H1 (cell line): Measurements from ENCODE around the gene WTIP. TPM values are rescaled to one million over a fixed set of nuclear protein-coding genes. Genes with fewer than 3 reads are reported as not detected.

Experiments used
- CTCF ChIA-PET: fragments of 300-600 bp; sonication (Branson Sonifier 250); formaldehyde crosslinking; loops from one replicate; lab custom pipeline; 2021; ENCODE audit not compliant: partially characterized antibody; lab: Charles Lee
- POLR2A ChIA-PET: fragments of 300-600 bp; sonication (Branson Sonifier 250); formaldehyde crosslinking; loops from one replicate; lab custom pipeline; 2021; ENCODE audit warnings: inconsistent platforms; ENCODE audit not compliant: partially characterized antibody; lab: Charles Lee
- DNase-seq, 2 experiments: peaks; one replicate each; pipeline versions ENCODE4 v3.0.0 to v3.0.0-alpha.2; 2010 to 2022; ENCODE audit warnings: low spot score in 2 of 2, low read depth in 1 of 2, mixed read lengths in 1 of 2
- FAIRE-seq: peaks from 2 replicates; lab custom pipeline; 2011; peaks lifted over from hg19 to GRCh38; lab: Jason Lieb, UNC
- H2AFZ ChIP-seq: 2 replicates; pipeline ENCODE4 v1.8.1; 2012; ENCODE audit warnings: low read length, inconsistent platforms
- H2AK5ac ChIP-seq: 2 replicates; pipeline ENCODE4 v1.6.1; 2013; ENCODE audit warnings: low read depth, low read length
- H2BK120ac ChIP-seq: replicated peaks from 2 replicates; pipeline ENCODE3; 2013; ENCODE audit warnings: low read depth, low read length, inconsistent platforms
- H2BK12ac ChIP-seq: 2 replicates; pipeline ENCODE4 v1.6.1; 2013; ENCODE audit warnings: low read depth, low read length
- H2BK15ac ChIP-seq: 2 replicates; pipeline ENCODE4 v1.6.1; 2013; ENCODE audit warnings: low read length
- H2BK20ac ChIP-seq: 2 replicates; pipeline ENCODE4 v1.6.1; 2013; ENCODE audit warnings: low read length
- H2BK5ac ChIP-seq: 2 replicates; pipeline ENCODE4 v1.6.1; 2013; ENCODE audit warnings: low read depth, low read length
- H3K14ac ChIP-seq: 2 replicates; pipeline ENCODE4 v1.6.1; 2013; ENCODE audit warnings: inconsistent platforms; ENCODE audit not compliant: insufficient read length
- H3K18ac ChIP-seq: 2 replicates; pipeline ENCODE4 v1.6.1; 2013; ENCODE audit warnings: low read length; ENCODE audit errors: extremely low read depth
- H3K23ac ChIP-seq: 2 replicates; pipeline ENCODE4 v1.6.1; 2013; ENCODE audit warnings: inconsistent platforms; ENCODE audit not compliant: insufficient read length
- H3K23me2 ChIP-seq: 2 replicates; pipeline ENCODE4 v1.6.1; 2013; ENCODE audit warnings: low read depth, low read length
- H3K27ac ChIP-seq: 2 replicates; pipeline ENCODE4 v1.6.1; 2011; ENCODE audit warnings: low read depth, low read length, inconsistent platforms
- H3K27me3 ChIP-seq, 4 experiments: replicated peaks in 1 of 4; 1 replicate in 1 of 4; 2 replicates in 3 of 4; pipeline versions ENCODE4 v1.6.1 to v1.8.1; 2011 to 2013; ENCODE audit warnings: low read length in 3 of 4, mild to moderate bottlenecking in 3 of 4, inconsistent platforms in 2 of 4, mixed read lengths in 2 of 4, moderate library complexity in 1 of 4; ENCODE audit not compliant: control insufficient read depth in 3 of 4, insufficient read depth in 3 of 4; ENCODE audit errors: extremely low read depth in 1 of 4
- H3K36me3 ChIP-seq, 4 experiments: 2 replicates each; pipeline versions ENCODE4 v1.6.1 to v1.8.1; 2011 to 2013; ENCODE audit warnings: mild to moderate bottlenecking in 4 of 4, low read length in 3 of 4, moderate library complexity in 2 of 4, control low read depth in 1 of 4, inconsistent platforms in 1 of 4; ENCODE audit not compliant: insufficient read depth in 4 of 4, control insufficient read depth in 2 of 4
- H3K4ac ChIP-seq: replicated peaks from 2 replicates; pipeline ENCODE3; 2013; ENCODE audit warnings: low read length, low read depth, mixed read lengths, inconsistent platforms; ENCODE audit not compliant: insufficient read length
- H3K4me1 ChIP-seq, 4 experiments: replicated peaks in 1 of 4; 1 replicate in 1 of 4; 2 replicates in 3 of 4; pipeline versions ENCODE4 v1.6.1 to v1.8.1; 2011 to 2013; ENCODE audit warnings: low read length in 3 of 4, inconsistent platforms in 2 of 4, mixed read lengths in 1 of 4; ENCODE audit not compliant: insufficient read depth in 4 of 4, control insufficient read depth in 3 of 4
- H3K4me2 ChIP-seq, 2 experiments: 2 replicates each; pipeline versions ENCODE4 v1.6.1 to v1.8.1; 2011 to 2013; ENCODE audit warnings: low read depth in 2 of 2, low read length in 2 of 2, control low read depth in 1 of 2, inconsistent platforms in 1 of 2, mild to moderate bottlenecking in 1 of 2; ENCODE audit not compliant: insufficient read depth in 1 of 2
- H3K4me3 ChIP-seq, 4 experiments: fragments of 200-600, 300-600 bp in 1 of 4; sonication (generic), shearing (Covaris generic), sonication (Bioruptor Twin) in 1 of 4; 2 replicates each; pipeline versions ENCODE4 v1.5.1 to v1.8.1; 2011 to 2016; ENCODE audit warnings: low read length in 4 of 4, low read depth in 3 of 4, control low read depth in 2 of 4, inconsistent platforms in 2 of 4, mild to moderate bottlenecking in 2 of 4, mixed read lengths in 1 of 4, moderate library complexity in 1 of 4; ENCODE audit not compliant: insufficient read depth in 2 of 4; ENCODE audit errors: extremely low read depth in 1 of 4
- H3K56ac ChIP-seq: replicated peaks from 2 replicates; pipeline ENCODE3; 2013; ENCODE audit warnings: low read depth, mild to moderate bottlenecking, mixed read lengths, low read length, inconsistent platforms; ENCODE audit not compliant: insufficient read length
- H3K79me1 ChIP-seq: 2 replicates; pipeline ENCODE4 v1.6.1; 2013; ENCODE audit warnings: low read depth, low read length, control low read depth
- H3K79me2 ChIP-seq, 2 experiments: 2 replicates each; pipeline versions ENCODE4 v1.6.1 to v1.8.1; 2012 to 2013; ENCODE audit warnings: low read length in 2 of 2, mild to moderate bottlenecking in 2 of 2, inconsistent platforms in 1 of 2; ENCODE audit not compliant: insufficient read depth in 2 of 2, control insufficient read depth in 1 of 2
- H3K9ac ChIP-seq, 4 experiments: replicated peaks in 1 of 4; 1 replicate in 1 of 4; 2 replicates in 3 of 4; pipeline versions ENCODE4 v1.6.1 to v1.8.1; 2011 to 2013; ENCODE audit warnings: low read depth in 3 of 4, low read length in 3 of 4, control low read depth in 2 of 4, mild to moderate bottlenecking in 2 of 4, moderate library complexity in 2 of 4, inconsistent platforms in 1 of 4; ENCODE audit errors: extremely low read depth in 1 of 4
- H3K9me3 ChIP-seq, 2 experiments: 2 replicates each; pipeline versions ENCODE4 v1.6.1 to v1.8.1; 2012 to 2013; ENCODE audit warnings: mild to moderate bottlenecking in 2 of 2, moderate library complexity in 2 of 2, control low read depth in 1 of 2, inconsistent platforms in 1 of 2, low read depth in 1 of 2, low read length in 1 of 2, mixed read lengths in 1 of 2; ENCODE audit not compliant: insufficient read depth in 2 of 2
- H4K20me1 ChIP-seq, 2 experiments: replicated peaks in 1 of 2; 2 replicates each; pipeline versions ENCODE3 to v1.8.1; 2011 to 2013; ENCODE audit warnings: inconsistent platforms in 2 of 2, low read length in 2 of 2, mild to moderate bottlenecking in 1 of 2; ENCODE audit not compliant: insufficient read depth in 2 of 2, control insufficient read depth in 1 of 2
- H4K5ac ChIP-seq: 2 replicates; pipeline ENCODE4 v1.6.1; 2013; ENCODE audit warnings: low read length, low read depth, mixed read lengths, inconsistent platforms; ENCODE audit not compliant: insufficient read length
- H4K8ac ChIP-seq: 2 replicates; pipeline ENCODE4 v1.8.0; 2013; ENCODE audit warnings: mild to moderate bottlenecking, moderate library complexity, low read length, inconsistent platforms; ENCODE audit not compliant: insufficient read depth; ENCODE audit errors: extremely low read depth
- H4K91ac ChIP-seq: replicated peaks from 2 replicates; pipeline ENCODE3; 2013; ENCODE audit warnings: low read length, mixed read lengths, inconsistent platforms; ENCODE audit not compliant: insufficient read length
- CHD1 ChIP-seq: IDR thresholded peaks from 2 replicates; pipeline ENCODE4 v1.6.1; 2012; ENCODE audit warnings: low read depth, low read length, improper control_type of control experiment
- CTBP2 ChIP-seq: IDR thresholded peaks from 2 replicates; pipeline ENCODE4 v1.7.0; 2011; ENCODE audit warnings: borderline replicate concordance, mild to moderate bottlenecking, moderate library complexity, mixed read lengths, low read length; ENCODE audit not compliant: insufficient read depth, insufficient read length
- CTCF ChIP-seq, 3 experiments: IDR thresholded peaks; 1 replicate in 2 of 3; 2 replicates in 1 of 3; pipeline versions ENCODE4 v1.5.1 to v1.6.1; 2011; ENCODE audit warnings: low read length in 3 of 3, mild to moderate bottlenecking in 3 of 3, inconsistent platforms in 2 of 3, low read depth in 1 of 3, moderate library complexity in 1 of 3; ENCODE audit not compliant: insufficient read depth in 1 of 3; ENCODE audit errors: control extremely low read depth in 1 of 3
- E2F6 ChIP-seq: IDR thresholded peaks from 2 replicates; pipeline ENCODE4 v1.6.1; 2012; ENCODE audit warnings: inconsistent platforms
- KDM4A ChIP-seq: IDR thresholded peaks from one replicate; pipeline ENCODE4 v1.7.1; 2012; ENCODE audit warnings: low read depth, mild to moderate bottlenecking, moderate library complexity, low read length, inconsistent platforms; ENCODE audit not compliant: severe bottlenecking
- POU5F1 ChIP-seq: IDR thresholded peaks from 2 replicates; pipeline ENCODE4 v1.6.1; 2011; ENCODE audit warnings: low read depth, mild to moderate bottlenecking, low read length, moderate library complexity
- SIX5 ChIP-seq: IDR thresholded peaks from 2 replicates; pipeline ENCODE4 v1.6.1; 2011; ENCODE audit warnings: mild to moderate bottlenecking, low read depth, low read length
- SP4 ChIP-seq: IDR thresholded peaks from 2 replicates; pipeline ENCODE4 v1.6.1; 2012; ENCODE audit warnings: low read length, inconsistent platforms
- TAF1 ChIP-seq: IDR thresholded peaks from 2 replicates; pipeline ENCODE4 v1.6.1; 2011; ENCODE audit warnings: mild to moderate bottlenecking, low read depth, low read length
- TEAD4 ChIP-seq: IDR thresholded peaks from 2 replicates; pipeline ENCODE4 v1.6.1; 2012; ENCODE audit warnings: low read depth, low read length, inconsistent platforms, mixed read lengths
- polyA plus RNA-seq, 7 experiments: library from polyadenylated mRNA; depleted of rRNA in 3 of 7; stranded (reverse) in 5 of 7; unstranded in 2 of 7; fragments of >200 nt in 5 of 7; fragments of 200-250 nt in 2 of 7; gene quantifications; 1 replicate in 5 of 7; 2 replicates in 1 of 7; 4 replicates in 1 of 7; pipeline versions ENCODE4 v1.2.1 to v1.2.3, GENCODE V29; 2011 to 2013; ENCODE audit warnings: missing spikeins in 2 of 7, mixed read lengths in 2 of 7
- total RNA-seq: library from RNA; stranded (reverse); fragmentation: NEBNext Ultra II Directional; extraction: Animal tissue kit (Norgen Biotek cat#: 25700); gene quantifications from 2 replicates; pipeline ENCODE4 v1.2.1, GENCODE V29; 2021

The WTIP gene
- total and polyA plus RNA-seq, 2 of the 8 experiments (the other 6 are each of a cell fraction or from before 2014, with no cell fraction given): 8.7 to 15.4 TPM

GRCh38 chr19:34534206-34534605, 52.6 kb downstream of the WTIP start:
- CTCF ChIA-PET: no interaction called here
- Histone ChIP-seq H3K4me2 (no peak overlapping the region), H4K91ac (no peak overlapping the region)

More at GRCh38 chr19:34534206-34534605, 52.6 kb downstream of the WTIP start:
- no peak overlapping the region for H2BK120ac ChIP-seq
- no peak overlapping the region for H2BK5ac ChIP-seq
- no peak overlapping the region for H4K5ac ChIP-seq
- H3K27ac ChIP-seq: no peak overlapping the region
- no peak for FAIRE-seq
- no peak overlapping the region for H3K56ac ChIP-seq
- H3K4me3 ChIP-seq: no peak overlapping the region
- H3K36me3 ChIP-seq: no peaks in the 10 kb centered on the region
- no peak overlapping the region for H2AFZ ChIP-seq
- TF ChIP-seq KDM4A: no peak
- no peak for TF ChIP-seq E2F6
- TF ChIP-seq TEAD4: no peak
- TF ChIP-seq POU5F1: no peak
- TF ChIP-seq CTBP2: no peak
- no peak for TF ChIP-seq SP4
- no peak for TF ChIP-seq CTCF (IDR thresholded peaks at IDR 0.05; ENCODE audit: control extremely low read depth in 1 of 3, insufficient read depth in 1 of 3, low read depth in 1 of 3, low read length in 3 of 3)
- no peak for TF ChIP-seq SIX5
- TF ChIP-seq CHD1: no peak
- no peak for TF ChIP-seq TAF1
- TF ChIP-seq, all 59 proteins: peak for 0
- Histone ChIP-seq H3K18ac (no peak overlapping the region), H3K4me1 (no peaks in the 10 kb centered on the region), H3K79me1 (no peaks in the 10 kb centered on the region), H3K14ac (no peak overlapping the region), H3K9ac (no peak overlapping the region), H3K27me3 (peaks cover 0 to 1% (median 0%) of the 10 kb centered on the region in 4 experiments; a peak in 1 of 7 replicates), H3K23me2 (no peaks in the 10 kb centered on the region), H4K8ac (no peak overlapping the region), H3K23ac (no peak overlapping the region), H4K20me1 (no peaks in the 10 kb centered on the region), H2BK12ac (no peak overlapping the region), H2AK5ac (no peak overlapping the region), H3K79me2 (no peaks in the 10 kb centered on the region), H3K9me3 (peaks cover 10 to 24% of the 10 kb centered on the region in 2 experiments; a peak in 2 of 4 replicates), H2BK15ac (no peak overlapping the region), H2BK20ac (no peak overlapping the region), H3K4ac (no peak overlapping the region)
- DNase-seq: no peak
- POLR2A ChIA-PET: no interaction called here
